Liver (tissue), 9 donors: Measurements from ENCODE around the gene CCDC178. TPM values are rescaled to one million over a fixed set of nuclear protein-coding genes. Genes with fewer than 3 reads are reported as not detected.

ENCODE experiments used
- DNase-seq: peaks from one replicate; pipeline ENCODE4 v3.0.0-alpha.2; 2017; ENCODE audit warnings: low spot score
- H3K27ac ChIP-seq, 2 donors: one replicate each; pipeline ENCODE4 v1.7.0; 2013; ENCODE audit warnings: inconsistent platforms in 2 of 2, low read length in 2 of 2, control low read depth in 1 of 2, low read depth in 1 of 2, mild to moderate bottlenecking in 1 of 2
- H3K27me3 ChIP-seq, 4 donors: one replicate each; pipeline versions ENCODE4 v1.6.1 to v1.7.0; 2013; ENCODE audit warnings: low read length in 3 of 4, inconsistent platforms in 1 of 4, mild to moderate bottlenecking in 1 of 4, moderate library complexity in 1 of 4; ENCODE audit not compliant: control insufficient read depth in 4 of 4, insufficient read depth in 4 of 4
- H3K36me3 ChIP-seq, 4 donors: one replicate each; pipeline versions ENCODE4 v1.6.1 to v1.7.0; 2013; ENCODE audit warnings: low read length in 3 of 4, mild to moderate bottlenecking in 3 of 4, low read depth in 1 of 4, moderate library complexity in 1 of 4; ENCODE audit not compliant: control insufficient read depth in 4 of 4, insufficient read depth in 3 of 4
- H3K4me1 ChIP-seq, 4 donors: one replicate each; pipeline versions ENCODE4 v1.6.1 to v1.7.0; 2013; ENCODE audit warnings: low read length in 3 of 4, mild to moderate bottlenecking in 3 of 4, moderate library complexity in 1 of 4; ENCODE audit not compliant: control insufficient read depth in 4 of 4, insufficient read depth in 4 of 4
- H3K4me3 ChIP-seq, 3 donors: one replicate each; pipeline versions ENCODE4 v1.6.1 to v1.7.0; 2013; ENCODE audit warnings: low read length in 3 of 3, control low read depth in 1 of 3, low read depth in 1 of 3, mild to moderate bottlenecking in 1 of 3
- H3K9ac ChIP-seq, 2 donors: one replicate each; pipeline ENCODE4 v1.7.0; 2013; ENCODE audit warnings: low read length in 2 of 2, mild to moderate bottlenecking in 2 of 2, moderate library complexity in 2 of 2, control low read depth in 1 of 2, low read depth in 1 of 2
- H3K9me3 ChIP-seq, 4 donors: one replicate each; pipeline versions ENCODE4 v1.6.1 to v1.7.0; 2013; ENCODE audit warnings: low read length in 3 of 4; ENCODE audit not compliant: control insufficient read depth in 4 of 4
- EGR1 ChIP-seq, 2 donors: IDR thresholded peaks; 2 replicates each; pipeline ENCODE4 v1.6.1; 2016 to 2018; ENCODE audit warnings: antibody characterized with exemption in 2 of 2, low read depth in 2 of 2
- FOXA1 ChIP-seq: IDR thresholded peaks from 2 replicates; pipeline ENCODE4 v1.6.1; 2016; ENCODE audit warnings: antibody characterized with exemption
- FOXA2 ChIP-seq: IDR thresholded peaks from 2 replicates; pipeline ENCODE4 v1.6.1; 2016; ENCODE audit warnings: antibody characterized with exemption
- GABPA ChIP-seq, 2 donors: IDR thresholded peaks in 1 of 2; conservative IDR thresholded peaks in 1 of 2; 2 replicates each; pipeline ENCODE4 v1.6.1; 2016; ENCODE audit warnings: antibody characterized with exemption in 2 of 2, mild to moderate bottlenecking in 1 of 2, moderate library complexity in 1 of 2
- HNF4G ChIP-seq: IDR thresholded peaks from 2 replicates; pipeline ENCODE4 v1.6.1; 2016; ENCODE audit warnings: antibody characterized with exemption
- MAX ChIP-seq: IDR thresholded peaks from 2 replicates; pipeline ENCODE4 v1.6.1; 2016; ENCODE audit warnings: antibody characterized with exemption
- NR2F2 ChIP-seq: IDR thresholded peaks from 2 replicates; pipeline ENCODE4 v1.6.1; 2016; ENCODE audit warnings: antibody characterized with exemption
- RAD21 ChIP-seq, 2 donors: IDR thresholded peaks; 2 replicates each; pipeline ENCODE4 v1.6.1; 2016; ENCODE audit warnings: antibody characterized with exemption in 2 of 2, mild to moderate bottlenecking in 2 of 2
- REST ChIP-seq: IDR thresholded peaks from 2 replicates; pipeline ENCODE4 v1.6.1; 2016; ENCODE audit warnings: antibody characterized with exemption, mild to moderate bottlenecking
- YY1 ChIP-seq: IDR thresholded peaks from 2 replicates; pipeline ENCODE4 v1.6.1; 2016; ENCODE audit warnings: antibody characterized with exemption, mild to moderate bottlenecking
- ZBTB33 ChIP-seq: IDR thresholded peaks from 2 replicates; pipeline ENCODE4 v1.6.1; 2016; ENCODE audit warnings: antibody characterized with exemption
- WGBS: extraction: QIAGEN DNeasy Blood & Tissue Kit; methylation state at CpG from one replicate; pipeline ENCODE4 v1.1.7; 2013; 5-methylcytosine and 5-hydroxymethylcytosine counted together
- polyA plus RNA-seq, 2 donors: library from polyadenylated mRNA; stranded (reverse) in 1 of 2; unstranded in 1 of 2; fragments of 200-250 nt in 1 of 2; fragments of >200 nt in 1 of 2; fragmentation: Nextera tagmentation in 1 of 2; extraction: Ambion mirVana in 1 of 2; gene quantifications; one replicate each; pipeline versions ENCODE4 v1.2.1 to v1.2.3, GENCODE V29; 2013 to 2015
- total RNA-seq, 2 donors: library from RNA; depleted of rRNA; stranded (reverse); fragments of >200 nt; gene quantifications; one replicate each; pipeline ENCODE4 v1.2.3, GENCODE V29; 2014
- TF ChIP-seq, protein P1 (sequence below): fragments of 150-350 bp; IDR thresholded peaks from 2 replicates; pipeline ENCODE4 v1.5.1; 2017; ENCODE audit warnings: improper control_type of control experiment, low read depth, low read length; ENCODE audit not compliant: missing input control
- donor health status: healthy.
- donor health status: healthy.
- donor health status: healthy.
- donor health status: healthy.
- donor health status: healthy.

The CCDC178 gene
- total and polyA plus RNA-seq, 4 donors: not detected

DNA sequence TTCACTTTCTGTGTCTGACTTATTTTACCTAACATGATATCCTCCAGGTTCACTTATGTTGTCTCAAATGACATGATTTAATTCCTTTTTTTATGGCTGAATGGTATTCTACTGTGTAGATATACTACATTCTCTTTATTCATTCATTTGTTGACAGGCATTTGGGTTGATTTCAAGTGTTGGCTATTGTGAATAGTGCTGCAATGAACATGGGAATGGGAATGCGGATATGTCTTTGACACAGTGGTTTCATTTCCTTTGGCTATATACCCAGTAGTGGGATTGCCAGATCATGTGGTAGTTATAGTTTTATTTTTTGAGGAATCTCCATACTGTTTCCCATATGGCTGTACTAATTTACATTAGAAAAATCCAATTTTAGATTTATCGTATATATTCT is 472.3 kb downstream of the CCDC178 start:
- no peak for TF ChIP-seq MAX
- no peak for TF ChIP-seq FOXA1
- TF ChIP-seq GABPA (IDR thresholded peaks at IDR 0.05 in 1 of 2, conservative IDR thresholded peaks at IDR 0.05 in 1 of 2): no peak
- TF ChIP-seq EGR1 (IDR thresholded peaks at IDR 0.05; ENCODE audit: low read depth in 2 of 2): no peak
- no peak for TF ChIP-seq FOXA2
- TF ChIP-seq, protein P1, sequence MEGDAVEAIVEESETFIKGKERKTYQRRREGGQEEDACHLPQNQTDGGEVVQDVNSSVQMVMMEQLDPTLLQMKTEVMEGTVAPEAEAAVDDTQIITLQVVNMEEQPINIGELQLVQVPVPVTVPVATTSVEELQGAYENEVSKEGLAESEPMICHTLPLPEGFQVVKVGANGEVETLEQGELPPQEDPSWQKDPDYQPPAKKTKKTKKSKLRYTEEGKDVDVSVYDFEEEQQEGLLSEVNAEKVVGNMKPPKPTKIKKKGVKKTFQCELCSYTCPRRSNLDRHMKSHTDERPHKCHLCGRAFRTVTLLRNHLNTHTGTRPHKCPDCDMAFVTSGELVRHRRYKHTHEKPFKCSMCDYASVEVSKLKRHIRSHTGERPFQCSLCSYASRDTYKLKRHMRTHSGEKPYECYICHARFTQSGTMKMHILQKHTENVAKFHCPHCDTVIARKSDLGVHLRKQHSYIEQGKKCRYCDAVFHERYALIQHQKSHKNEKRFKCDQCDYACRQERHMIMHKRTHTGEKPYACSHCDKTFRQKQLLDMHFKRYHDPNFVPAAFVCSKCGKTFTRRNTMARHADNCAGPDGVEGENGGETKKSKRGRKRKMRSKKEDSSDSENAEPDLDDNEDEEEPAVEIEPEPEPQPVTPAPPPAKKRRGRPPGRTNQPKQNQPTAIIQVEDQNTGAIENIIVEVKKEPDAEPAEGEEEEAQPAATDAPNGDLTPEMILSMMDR: no peak
- no peak for TF ChIP-seq YY1
- no peak for TF ChIP-seq NR2F2
- no peak for TF ChIP-seq ZBTB33
- no peak for TF ChIP-seq HNF4G
- H3K9ac ChIP-seq: no peak overlapping the region
- WGBS: 96% methylated on average over 2 of the region's 2 CpGs

GRCh38 chr18:32966141-32966540 is 474.4 kb downstream of the CCDC178 start:
- Histone ChIP-seq H3K27ac (no peak overlapping the region), H3K4me3 (no peak overlapping the region), H3K36me3 (no peaks in the 10 kb centered on the region), H3K9ac (no peak overlapping the region), H3K4me1 (no peaks in the 10 kb centered on the region), H3K27me3 (peaks cover 0 to 4% (median 0%) of the 10 kb centered on the region in 4 donors), H3K9me3 (no peaks in the 10 kb centered on the region)
- DNase-seq: no peak
- TF ChIP-seq RAD21 (IDR thresholded peaks at IDR 0.05) (no peak), HNF4G (no peak), REST (no peak)

More for the DNA sequence above, 472.3 kb downstream of the CCDC178 start:
- no peak for DNase-seq
- peaks cover 0 to 4% (median 0%) of the 10 kb centered on the region in 4 donors for H3K27me3 ChIP-seq
- no peak overlapping the region for H3K4me3 ChIP-seq
- H3K27ac ChIP-seq: no peak overlapping the region
- H3K36me3 ChIP-seq: no peaks in the 10 kb centered on the region
- no peaks in the 10 kb centered on the region for H3K9me3 ChIP-seq
- H3K4me1 ChIP-seq: no peaks in the 10 kb centered on the region
